Measurements from ENCODE around the gene ARHGAP23.
"Not testable (repeated sequence)": the region's sequence is repeated elsewhere in the genome, so short reads cannot be mapped to it uniquely, and the experiment has no call there.

The ARHGAP23 gene

DNA sequence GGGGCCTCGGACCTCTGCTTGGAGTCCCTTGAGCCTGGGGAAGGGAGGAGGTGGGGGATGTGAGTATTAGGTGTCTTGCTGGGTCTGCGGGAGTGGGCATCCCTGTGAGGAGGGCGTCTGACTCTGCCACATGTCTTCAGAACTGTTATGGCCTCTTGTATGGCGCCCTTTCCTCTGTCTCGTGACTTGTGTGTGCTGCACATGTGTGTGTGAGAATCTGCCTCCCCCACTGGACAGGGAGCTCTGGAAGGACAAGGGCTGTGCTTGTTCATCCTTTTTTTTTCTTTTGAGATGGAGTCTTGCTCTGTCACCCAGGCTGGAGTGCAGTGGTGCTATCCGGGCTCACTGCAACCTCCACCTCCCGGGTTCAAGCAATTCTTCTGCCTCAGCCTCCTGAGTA lies 33.4 kb downstream of the ARHGAP23 start:
- no peak for DNase-seq

DNA sequence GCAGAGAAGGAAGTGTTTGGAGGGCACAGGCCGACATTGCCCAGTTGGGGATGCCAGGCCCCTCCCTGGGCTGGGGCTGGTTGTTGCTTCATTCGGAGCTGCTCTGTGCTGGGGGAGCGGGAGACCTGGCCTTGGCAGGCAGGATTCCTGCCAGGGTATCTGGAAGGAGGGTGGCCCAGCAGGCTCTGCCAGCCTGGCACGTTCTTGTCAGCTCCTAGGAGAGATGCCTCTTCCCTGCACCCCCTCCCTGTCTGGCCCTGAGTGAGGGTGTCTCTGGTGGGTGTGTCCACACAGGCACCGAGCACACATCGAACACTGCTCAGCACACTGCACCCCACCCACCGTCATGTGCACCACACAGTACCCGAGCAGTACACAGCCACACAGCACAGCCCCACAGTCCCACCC lies 35.2 kb downstream of the ARHGAP23 start:
- peak; percentile 44 for DNase-seq

- no peak for DNase-seq
These were observed 36.0 kb downstream of the ARHGAP23 start for GRCh38 chr17:38464251-38464722.

DNA sequence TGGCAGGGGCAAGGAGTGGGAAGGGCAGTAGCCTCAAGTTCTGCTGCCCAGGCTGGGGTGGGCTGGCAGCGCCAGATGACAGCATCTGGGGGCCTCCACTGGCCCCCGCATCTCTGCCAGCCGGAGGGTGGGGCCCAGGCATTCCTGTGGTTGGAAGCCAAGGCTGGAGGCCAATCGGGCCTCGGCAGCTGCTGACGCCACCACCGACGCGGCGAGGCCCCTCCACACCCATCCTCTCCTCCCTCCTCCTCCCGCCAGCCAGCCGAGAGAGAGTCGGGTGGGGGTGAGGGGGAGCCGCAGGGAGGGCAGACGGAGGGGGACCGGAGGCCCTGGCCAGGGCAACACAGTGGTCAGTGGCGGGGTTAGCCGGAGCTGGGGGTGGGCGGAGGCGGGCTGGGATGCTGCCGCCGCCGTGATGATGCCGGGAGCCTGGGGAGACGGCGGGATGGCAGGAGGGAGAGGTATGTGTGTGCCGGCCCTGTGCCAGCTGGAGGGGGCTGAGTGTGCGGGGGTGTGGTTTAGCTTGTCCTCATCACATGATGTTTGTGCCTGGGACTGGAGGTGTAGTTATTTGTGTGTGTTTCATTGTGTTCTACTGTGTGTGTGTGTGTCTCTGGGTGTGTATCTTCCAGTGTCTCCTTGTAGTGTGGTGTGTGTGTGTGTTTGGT lies 36.6 kb downstream of the ARHGAP23 start:
- peak; percentile 99 for DNase-seq

DNA sequence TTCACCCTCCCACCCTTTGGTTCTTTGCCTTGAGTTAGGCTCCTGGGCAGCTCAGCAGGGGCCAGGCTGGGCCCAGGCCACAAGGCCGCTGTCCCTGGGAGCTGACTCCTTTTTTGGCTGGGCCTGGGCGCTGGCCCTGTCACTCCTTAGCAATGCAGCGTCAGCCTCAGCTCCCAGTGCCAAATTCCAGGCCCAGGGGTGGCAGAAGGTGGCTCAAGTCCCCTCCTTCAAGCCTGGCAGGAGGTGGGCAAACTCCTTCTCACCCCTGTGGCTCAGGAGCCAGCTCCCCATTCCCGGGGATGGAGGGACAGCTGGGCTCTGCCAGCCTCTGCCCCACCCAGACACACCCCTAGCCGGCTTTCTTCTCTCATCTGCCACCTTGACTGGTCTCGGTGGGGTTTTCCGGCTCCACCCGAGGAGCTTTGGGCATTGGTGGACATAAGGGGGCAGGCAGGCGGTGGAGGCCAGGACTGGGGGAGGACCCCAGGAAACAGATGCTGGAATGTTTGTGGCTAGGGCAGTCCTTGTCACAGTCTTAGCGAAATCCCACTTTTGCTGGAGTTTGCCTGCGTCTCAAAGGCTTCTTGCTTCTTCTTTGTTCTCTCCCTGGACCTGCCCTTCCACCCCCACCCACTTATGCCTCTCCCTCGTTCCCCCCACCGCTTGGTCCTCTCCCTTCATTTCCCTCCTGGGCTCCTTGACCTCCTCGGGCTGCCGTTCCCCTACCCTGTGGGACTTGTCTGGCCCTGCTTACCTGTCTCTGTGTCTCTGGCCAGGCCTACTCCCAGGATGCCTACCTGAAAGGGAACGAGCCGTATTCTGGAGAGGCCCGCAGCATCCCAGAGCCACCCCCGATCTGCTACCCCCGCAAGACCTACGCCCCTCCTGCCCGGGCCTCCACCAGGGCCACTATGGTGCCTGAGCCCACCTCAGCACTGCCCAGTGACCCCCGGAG lies 37.4 kb downstream of the ARHGAP23 start:
- peak; percentile 55 for DNase-seq

DNA sequence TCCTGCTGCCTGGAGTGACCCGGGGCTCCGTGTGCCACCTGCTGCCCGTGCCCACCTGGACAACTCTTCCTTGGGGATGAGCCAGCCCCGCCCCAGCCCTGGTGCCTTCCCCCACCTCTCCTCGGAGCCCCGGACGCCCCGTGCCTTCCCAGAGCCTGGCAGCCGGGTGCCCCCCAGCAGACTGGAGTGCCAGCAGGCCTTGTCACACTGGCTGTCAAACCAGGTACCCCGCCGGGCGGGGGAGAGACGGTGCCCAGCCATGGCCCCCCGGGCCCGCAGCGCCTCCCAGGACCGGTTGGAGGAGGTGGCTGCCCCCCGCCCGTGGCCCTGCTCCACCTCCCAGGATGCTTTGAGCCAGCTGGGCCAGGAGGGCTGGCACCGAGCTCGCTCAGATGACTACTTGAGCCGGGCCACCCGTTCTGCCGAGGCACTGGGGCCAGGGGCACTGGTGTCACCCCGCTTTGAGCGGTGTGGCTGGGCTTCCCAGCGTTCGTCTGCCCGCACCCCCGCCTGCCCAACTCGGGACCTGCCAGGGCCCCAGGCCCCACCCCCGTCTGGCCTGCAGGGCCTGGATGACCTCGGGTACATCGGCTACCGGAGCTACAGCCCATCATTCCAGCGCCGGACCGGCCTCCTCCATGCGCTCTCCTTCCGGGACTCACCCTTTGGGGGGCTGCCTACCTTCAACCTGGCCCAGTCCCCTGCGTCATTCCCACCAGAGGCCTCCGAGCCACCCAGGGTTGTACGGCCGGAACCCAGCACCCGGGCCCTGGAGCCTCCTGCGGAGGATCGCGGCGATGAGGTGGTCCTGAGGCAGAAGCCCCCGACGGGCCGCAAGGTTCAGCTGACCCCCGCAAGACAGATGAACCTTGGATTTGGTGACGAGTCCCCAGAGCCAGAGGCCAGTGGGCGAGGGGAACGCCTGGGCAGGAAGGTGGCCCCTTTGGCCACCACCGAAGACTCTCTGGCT lies 38.4 kb downstream of the ARHGAP23 start:
- no peak for DNase-seq

DNA sequence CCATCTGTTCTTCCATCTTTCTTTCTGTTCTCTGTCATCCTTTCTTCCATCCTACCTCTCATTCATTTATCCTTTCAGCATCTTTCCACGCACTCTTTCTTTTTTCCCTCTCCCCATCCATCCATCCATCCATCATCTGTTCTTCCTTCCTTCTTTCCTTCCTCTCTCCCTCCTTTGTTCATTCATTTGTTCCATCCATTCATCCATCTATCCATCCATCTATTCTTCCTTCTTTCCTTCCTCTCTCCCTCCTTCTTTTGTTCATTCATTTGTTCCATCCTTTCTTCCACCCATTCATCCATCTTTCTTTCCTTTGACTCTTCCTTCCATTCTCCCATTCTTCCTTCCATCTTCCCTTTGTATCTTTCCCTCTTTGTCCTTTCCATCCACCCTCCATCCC lies 39.2 kb downstream of the ARHGAP23 start:
- no peak for DNase-seq

GRCh38 chr17:38469875-38470274 lies 41.6 kb downstream of the ARHGAP23 start:
- DNase-seq = peak; percentile 95

DNA sequence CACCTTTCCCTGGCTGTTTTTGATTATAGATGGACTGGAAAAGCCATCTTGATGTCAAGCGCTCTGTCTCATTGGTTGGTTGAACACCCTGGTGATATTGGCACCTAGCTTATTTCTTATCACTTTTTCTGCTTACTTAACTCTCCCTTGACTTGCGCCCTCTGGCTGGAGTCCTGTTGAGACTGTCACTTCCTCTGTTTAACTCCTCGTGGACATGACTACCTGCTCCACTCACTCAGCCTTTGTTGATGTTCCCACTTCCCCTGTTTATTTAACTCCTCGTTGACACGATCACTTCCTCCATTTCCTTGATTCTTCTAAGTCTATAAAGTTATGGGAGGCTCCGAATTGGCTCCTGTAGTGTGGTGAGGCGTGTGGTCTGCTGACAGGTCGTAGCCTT lies 43.0 kb downstream of the ARHGAP23 start:
- not testable (repeated sequence) for DNase-seq

- not testable (repeated sequence) for DNase-seq
These were observed 46.4 kb downstream of the ARHGAP23 start for GRCh38 chr17:38474666-38475065.

GRCh38 chr17:38476549-38476948 lies 48.3 kb downstream of the ARHGAP23 start:
- DNase-seq = peak; percentile 46

- DNase-seq = not testable (repeated sequence)
These were observed 49.2 kb downstream of the ARHGAP23 start for GRCh38 chr17:38477417-38477816.

- DNase-seq = not testable (repeated sequence)
These were observed 49.7 kb downstream of the ARHGAP23 start for GRCh38 chr17:38477951-38478350.

DNA sequence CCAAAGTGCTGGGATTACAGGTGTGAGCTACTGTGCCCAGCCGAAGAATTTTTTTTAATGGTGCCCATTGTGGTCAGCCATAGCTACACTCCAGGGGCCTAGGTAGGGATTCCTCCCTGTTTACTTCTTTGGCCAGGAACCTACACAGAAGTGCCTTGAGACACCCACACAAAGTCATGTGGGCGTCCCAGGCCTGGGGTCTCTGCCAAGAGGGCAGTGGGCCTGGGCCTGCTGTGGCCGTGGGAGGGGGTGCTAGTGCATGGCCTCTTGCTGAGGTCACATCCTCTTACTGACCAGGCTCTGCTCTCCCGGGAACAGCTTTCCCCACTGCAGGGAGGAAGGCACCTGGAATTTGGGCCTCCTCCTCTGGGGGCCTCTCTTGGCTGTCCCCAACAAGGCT lies 50.4 kb downstream of the ARHGAP23 start:
- DNase-seq = not testable (repeated sequence)

DNA sequence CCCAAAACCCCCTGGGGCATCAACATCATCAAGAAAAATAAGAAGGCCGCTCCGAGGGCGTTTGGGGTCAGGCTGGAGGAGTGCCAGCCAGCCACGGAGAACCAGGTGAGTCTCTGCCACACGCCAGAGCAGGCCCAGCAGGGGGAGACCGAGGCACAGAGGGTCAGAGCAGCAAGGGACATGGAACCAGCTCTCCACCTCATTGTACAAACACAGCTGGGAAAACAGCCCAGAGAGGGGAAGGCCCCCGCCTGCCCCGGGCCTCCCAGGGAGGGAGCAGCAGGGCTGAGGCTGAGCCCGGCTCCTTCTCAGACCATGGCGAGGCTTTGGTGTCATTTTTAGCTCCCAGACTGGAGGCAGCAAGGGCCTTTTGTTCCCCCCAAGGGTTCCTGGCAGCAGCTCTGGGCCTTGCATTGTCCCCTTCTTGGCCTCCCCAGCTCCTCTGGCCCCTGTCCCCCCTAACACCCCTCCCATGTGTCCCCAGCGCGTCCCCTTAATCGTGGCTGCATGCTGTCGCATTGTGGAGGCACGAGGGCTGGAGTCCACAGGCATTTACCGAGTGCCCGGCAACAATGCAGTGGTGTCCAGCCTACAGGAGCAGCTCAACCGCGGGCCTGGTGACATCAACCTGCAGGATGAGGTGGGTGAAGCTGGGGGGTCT lies 53.9 kb downstream of the ARHGAP23 start:
- not testable (repeated sequence) for DNase-seq

DNA sequence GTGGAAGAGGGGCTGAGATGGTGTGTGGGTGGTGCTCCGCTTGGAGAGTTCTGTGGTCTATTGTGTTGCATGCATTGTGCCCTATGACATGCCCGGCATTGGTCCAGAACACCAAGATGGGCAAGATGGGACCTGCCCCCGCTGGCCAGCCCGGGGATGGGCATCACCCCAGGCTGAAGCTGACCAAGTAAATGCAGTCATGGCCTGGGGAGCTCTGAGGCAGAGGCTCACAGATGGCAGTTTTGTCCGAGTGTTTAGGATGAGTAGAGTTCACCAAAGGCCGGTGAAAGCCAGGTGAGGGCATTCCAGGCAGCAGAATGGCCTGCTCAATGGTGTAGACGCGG lies 54.4 kb downstream of the ARHGAP23 start:
- not testable (repeated sequence) for DNase-seq

DNA sequence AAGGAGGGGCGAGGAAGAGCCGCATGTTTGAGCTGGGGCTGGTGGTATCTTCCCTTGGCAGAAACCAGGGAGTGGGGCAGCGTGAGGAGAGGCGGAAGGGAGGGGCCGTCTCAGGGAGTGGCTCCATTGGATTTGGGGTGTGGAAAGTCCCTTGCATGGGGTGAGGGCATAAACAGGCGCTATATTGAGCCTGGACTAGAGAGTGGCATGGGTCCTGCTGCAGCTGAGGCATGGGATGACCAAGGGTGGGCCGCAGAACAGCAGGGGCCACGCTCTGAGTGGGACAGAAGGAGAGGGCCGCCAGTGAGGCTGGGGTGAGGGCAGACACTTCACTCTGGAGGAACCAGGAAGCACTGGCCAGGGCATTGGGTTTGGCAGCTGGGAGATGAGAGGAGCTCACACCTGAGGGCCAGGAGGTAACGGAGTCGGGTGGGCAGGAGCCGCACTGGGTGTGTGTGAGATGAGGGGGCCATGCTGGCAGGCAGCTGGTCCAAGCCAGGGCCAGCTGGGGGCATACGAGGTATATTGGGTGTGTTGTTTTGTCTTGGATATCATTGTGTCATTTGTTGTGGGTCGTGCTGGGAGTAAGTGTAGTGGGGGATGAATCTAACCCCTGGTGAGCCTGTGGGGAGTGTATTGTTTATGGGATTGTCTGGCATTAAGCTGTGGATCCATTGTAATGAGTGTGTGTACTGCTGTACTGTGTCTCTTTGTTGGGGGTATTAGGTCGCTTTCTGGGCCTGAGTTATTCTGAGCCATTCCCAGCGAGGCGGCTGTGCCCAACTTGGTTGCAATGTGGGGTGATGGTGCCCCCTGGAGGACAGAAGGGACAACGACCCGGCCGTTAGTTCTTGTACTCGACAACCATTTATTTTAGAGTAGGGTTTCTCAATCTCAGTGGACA lies 56.2 kb downstream of the ARHGAP23 start:
- DNase-seq = peak; percentile 40

- no peak for DNase-seq
These were observed 56.8 kb downstream of the ARHGAP23 start for GRCh38 chr17:38485146-38485468.

DNA sequence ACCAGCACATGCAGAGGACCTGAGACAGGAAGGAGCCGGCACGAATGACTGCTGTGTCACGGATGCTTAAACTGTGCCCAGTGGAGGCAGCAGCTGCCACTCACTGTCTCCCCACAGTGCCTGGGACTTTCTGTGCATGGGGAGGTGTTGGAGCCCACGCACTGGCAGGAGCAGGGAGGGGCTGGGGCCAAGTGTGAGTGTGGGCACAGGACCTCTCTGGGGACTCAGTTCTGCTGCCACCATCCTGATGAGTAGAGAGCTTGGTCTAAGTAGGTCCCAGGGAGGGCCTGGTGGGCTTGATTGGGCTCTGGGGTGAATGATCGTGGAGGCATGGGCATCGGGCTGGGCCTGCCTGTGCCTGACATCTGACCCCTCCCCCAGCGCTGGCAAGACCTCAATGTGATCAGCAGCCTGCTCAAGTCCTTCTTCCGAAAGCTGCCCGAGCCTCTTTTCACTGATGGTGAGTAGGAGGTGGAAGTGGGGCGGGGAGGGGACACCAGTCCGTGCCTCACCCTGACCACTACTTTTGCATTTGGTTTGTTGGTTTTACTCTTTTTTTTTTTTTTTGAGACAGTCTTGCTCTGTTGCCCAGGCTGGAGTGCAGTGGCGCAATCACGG lies 57.5 kb downstream of the ARHGAP23 start:
- DNase-seq = not testable (repeated sequence)

DNA sequence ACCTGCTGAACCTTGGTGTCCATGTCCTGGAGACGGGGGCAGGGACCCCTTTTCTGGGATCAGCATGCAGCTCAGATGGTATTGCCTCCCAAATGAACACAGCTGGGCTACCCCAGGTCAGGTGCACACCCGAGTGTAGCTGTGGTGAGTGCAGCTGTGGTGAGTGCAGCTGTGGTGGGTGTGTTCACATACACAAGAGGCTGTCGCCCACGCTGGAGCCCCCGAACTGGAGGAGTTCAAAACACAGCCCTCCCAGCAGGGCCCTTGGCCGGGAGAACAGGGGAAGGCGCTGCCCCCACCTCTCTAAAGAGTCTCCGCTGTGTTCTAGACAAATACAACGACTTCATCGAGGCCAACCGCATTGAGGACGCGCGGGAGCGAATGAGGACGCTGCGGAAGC lies 61.5 kb downstream of the ARHGAP23 start:
- not testable (repeated sequence) for DNase-seq
